Stimulated activated CD8-positive, alpha-beta memory T cell treated with anti-CD3 and anti-CD28 coated beads, Interleukin-15, amount 100 ng/mL, for 48 hours (primary cell): Measurements from ENCODE around the gene DNASE1L2.

Experiments
- DNase-seq, 2 donors: peaks; one replicate each; pipeline ENCODE4 v3.0.0-alpha.2; 2020; ENCODE audit warnings: low read depth in 2 of 2

Gene DNASE1L2

DNA sequence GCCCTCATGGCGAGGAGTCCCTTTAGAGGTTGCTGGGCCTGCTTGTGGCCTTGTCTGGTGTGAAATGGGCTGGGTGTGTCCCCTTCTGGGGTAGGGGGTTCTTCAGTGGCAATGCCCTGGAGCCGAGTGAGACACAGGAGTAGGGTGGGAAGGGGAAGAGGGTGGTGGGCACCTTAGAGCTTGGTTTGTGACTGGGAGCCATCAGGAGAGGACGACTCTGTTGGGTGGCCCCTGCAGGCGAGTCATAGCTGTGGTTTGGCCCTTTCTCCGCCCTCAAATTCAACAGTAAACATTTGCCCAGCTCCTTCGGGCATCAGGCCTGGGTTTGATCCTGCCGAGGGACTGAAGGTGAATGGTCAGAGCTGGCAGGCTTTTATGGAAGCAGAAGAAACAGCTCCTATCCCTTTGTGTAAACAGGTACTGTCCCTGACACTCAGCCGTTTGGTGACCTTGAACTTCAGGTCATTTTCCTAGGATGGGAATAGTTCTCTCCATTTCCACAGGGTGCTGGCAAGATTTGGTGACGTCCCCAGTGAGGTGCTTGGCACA, 9.9 kb upstream of the DNASE1L2 start:
- no peak for DNase-seq

DNA sequence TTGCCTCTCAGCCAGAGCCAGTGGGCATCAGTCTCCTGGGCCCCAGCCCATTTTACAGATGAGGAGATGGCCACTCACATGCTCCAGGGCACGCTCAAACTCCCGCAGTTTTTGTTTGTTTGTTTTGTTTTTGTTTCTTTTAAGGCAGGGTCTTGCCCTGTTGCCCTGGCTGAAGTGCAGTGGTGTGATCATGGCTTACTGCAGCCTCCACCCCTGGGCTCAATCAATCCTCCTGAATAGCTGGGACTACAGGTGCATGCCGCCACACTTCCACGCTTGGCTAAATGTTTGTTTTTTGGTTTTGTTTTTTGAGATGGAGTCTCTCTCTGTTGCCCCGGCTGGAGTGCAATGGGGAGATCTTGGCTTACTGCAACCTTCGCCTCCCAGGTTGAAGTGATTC, 9.3 kb upstream of the DNASE1L2 start:
- no peak for DNase-seq

DNA sequence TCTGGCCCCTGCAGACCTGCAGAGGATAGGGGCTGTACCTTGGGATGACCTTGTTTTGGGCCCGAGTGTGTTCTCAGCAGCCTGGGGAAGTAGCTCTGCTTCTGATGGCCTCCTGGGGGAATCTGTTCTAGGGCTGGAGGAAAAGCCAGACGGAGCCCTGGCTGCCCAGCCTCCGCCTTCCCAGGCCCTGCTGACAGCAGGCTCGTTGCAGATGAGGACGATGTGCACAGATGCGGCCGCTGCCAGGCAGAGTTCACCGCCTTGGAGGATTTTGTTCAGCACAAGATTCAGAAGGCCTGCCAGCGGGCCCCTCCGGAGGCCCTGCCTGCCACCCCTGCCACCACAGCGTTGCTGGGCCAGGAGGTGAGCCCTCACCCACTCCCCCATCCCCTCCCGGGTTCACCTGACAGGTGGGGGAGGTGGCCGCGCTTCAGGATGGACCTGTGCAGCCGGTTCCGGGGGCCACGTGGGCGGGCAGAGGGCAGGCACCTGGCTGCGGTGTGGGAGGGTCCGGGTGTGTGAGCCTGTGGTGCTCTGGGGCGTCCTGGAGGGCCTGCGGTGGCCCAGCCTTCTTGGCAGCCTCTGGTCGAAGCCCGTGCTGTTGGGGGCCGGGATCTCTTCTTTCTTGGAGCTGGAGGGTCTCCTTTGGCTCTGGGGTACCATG, 8.0 kb upstream of the DNASE1L2 start:
- no peak for DNase-seq

DNA sequence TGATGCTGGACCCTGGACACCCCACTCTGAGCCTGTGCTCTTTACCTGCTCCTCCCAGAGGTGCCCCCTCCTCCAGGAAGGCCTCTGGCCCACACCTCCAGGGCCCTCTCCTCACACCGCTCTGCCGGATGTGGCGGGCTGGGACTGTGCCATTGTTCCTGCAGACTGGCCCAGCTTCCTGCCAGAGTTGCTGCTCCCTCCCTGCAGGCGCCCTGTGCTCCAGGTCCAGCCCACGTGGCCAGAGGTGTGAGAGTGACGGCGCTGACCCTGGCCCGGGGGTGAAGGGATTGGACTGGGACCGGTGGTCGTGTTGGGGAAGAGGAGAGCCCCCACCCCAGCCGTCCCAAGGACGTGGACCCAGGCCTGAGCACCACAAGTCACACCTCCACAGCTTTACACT, 7.2 kb upstream of the DNASE1L2 start:
- DNase-seq, result no peak

DNA sequence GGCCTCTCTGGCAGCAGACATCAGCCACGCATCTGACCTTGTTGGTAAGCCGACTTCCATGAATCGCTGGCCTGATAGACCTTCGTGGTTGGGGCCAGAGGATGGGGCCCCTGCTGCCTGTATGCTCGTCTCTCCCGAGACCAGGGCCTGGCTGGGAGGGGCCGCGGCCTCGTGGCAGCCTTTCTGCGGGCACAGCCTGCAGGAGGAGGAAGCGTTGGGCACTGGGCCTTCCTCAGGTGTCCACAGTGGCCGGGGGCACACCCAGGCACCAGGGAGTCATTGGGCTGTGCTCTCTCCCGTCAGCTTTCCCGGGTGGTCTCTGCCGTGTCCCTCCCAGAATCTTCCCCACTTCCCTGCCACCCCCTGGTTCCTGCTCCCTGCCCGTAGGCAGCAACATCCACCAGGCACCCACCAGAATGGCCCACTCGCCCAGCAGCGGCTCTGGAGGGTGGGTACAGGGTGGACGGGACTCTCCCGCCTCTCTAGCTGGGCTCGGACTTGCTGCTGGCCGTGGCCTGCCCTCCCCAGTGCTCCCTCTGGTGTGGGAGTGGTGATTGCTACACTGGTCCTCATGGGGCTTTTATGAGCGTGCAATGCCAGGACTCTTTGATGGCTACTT, 6.5 kb upstream of the DNASE1L2 start:
- no peak for DNase-seq

DNA sequence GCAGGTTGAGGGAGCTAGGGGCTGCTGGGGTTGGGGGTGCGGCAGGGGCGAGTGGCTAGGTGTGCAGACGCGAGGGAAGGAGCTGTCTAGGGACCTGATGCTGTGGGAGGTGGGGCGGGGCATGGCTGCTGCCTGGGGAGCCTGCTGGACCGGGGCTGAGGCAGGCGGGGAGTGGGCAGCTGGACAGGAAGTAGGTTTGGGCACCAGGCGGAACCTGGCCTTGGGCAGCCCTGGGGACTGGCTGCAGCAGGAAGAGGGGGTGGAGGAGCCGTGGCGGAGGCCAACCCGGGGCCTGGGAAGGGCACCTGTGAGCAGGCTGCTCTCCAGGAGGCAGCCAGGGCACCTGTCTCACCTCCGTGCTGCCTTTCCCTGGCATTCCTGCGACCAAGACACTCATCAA, 5.9 kb upstream of the DNASE1L2 start:
- no peak for DNase-seq

DNA sequence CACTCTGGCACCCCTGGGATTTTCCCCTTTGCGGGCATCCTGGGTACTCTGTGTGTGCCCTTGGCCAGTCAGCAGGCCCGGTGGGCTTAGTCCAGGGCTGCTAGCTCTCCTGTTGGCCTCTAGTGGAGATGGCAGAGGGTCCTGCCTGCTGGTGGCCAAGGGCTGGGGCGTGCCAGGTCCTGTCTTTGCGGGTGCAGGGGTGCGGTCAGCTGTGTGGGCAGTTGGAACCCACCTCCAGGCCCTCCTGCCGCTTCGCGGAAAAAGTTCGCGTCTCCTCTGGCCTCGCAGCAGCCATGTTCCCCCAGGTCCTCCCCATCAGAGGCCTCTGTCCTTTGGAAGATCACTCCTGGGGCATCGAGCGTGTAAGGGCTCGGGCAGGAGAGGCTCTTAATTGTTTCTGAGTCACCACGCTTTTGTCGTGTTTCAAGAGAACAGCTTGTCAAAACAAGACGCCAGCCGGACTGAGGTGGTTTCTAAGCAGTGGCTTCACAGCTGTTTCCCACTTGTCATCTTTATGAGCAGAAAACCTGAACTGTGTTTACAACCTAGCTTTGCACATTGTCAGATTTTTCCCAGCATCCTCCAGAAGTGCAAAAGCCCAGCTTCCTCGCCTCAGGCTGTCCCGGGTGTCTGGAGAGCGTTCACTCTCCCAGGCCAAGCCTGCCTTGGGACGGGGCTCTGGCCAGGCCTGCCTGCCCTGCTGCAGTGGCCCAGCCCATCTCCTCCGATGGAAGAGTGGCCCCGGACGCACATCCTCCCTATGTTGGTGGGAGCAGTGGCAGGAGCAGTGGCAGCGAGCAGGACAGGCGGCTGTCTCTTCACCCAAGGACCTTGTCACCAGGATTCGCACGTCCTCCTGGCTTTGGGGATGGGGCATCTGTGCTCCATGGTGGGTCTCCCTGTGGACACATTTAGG, 5.0 kb upstream of the DNASE1L2 start:
- no peak for DNase-seq

DNA sequence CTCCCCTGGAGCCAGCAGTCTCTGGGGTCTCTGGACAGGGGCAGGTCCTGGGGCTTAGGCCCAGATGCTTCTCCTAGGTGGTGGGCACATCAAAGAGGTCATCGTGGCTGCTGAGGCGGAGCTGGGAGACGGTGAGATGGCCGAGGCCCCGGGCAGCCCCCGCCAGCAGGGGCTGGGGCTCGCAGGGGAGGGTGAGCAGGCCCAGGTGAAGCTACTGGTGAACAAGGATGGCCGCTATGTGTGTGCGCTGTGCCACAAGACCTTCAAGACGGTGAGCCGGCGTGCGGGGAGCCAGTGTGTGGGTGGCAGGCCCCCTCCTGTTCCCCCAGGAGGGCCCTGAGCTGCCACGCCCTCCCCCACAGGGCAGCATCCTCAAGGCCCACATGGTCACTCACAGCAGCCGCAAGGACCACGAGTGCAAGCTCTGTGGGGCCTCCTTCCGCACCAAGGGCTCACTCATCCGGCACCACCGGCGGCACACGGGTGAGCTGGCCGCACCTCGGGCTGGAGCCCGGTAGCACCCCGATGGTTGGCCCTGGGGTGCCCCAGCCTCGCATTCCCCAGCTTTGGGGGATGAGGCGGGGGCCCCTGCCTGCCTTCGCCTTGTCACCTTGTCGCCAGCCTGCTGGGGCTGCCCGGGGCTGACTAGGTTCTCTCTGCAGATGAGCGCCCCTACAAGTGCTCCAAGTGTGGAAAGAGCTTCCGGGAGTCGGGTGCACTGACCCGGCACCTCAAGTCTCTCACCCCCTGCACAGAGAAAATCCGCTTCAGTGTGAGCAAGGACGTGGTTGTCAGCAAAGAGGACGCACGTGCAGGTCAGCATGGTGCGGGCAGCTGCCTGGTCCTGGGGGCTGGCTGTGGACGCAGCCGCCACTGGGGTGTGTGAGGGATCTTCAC, 3.9 kb upstream of the DNASE1L2 start:
- no peak for DNase-seq

DNA sequence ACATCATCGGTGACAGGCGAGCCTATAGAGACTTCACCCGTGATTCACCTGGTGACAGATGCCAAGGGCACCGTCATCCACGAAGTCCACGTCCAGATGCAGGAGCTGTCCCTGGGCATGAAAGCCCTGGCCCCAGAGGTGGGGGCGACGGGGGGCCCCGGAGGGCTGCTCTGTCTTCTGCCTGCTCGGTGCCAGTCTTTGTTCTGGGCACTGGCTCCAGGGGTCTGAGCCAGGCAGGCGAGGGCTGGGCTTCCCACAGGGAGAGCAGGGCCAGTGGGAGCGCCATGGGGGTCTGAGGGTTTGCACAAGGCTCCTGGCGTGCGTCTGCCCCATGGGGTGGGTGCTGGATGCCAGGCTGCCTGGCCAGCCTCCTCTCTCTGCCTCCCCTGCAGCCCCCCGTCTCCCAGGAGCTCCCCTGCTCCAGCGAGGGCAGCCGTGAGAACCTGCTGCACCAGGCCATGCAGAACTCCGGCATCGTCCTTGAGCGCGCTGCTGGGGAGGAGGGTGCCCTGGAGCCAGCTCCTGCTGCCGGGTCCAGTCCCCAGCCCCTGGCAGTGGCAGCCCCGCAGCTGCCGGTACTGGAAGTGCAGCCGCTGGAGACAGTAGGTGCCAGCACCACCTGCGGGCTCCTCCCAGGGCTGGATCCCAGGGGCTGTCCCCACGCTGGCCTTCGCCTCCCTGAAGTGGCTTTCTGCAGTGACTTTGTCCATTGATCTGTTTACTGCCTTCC, 3.0 kb upstream of the DNASE1L2 start:
- no peak for DNase-seq

DNA sequence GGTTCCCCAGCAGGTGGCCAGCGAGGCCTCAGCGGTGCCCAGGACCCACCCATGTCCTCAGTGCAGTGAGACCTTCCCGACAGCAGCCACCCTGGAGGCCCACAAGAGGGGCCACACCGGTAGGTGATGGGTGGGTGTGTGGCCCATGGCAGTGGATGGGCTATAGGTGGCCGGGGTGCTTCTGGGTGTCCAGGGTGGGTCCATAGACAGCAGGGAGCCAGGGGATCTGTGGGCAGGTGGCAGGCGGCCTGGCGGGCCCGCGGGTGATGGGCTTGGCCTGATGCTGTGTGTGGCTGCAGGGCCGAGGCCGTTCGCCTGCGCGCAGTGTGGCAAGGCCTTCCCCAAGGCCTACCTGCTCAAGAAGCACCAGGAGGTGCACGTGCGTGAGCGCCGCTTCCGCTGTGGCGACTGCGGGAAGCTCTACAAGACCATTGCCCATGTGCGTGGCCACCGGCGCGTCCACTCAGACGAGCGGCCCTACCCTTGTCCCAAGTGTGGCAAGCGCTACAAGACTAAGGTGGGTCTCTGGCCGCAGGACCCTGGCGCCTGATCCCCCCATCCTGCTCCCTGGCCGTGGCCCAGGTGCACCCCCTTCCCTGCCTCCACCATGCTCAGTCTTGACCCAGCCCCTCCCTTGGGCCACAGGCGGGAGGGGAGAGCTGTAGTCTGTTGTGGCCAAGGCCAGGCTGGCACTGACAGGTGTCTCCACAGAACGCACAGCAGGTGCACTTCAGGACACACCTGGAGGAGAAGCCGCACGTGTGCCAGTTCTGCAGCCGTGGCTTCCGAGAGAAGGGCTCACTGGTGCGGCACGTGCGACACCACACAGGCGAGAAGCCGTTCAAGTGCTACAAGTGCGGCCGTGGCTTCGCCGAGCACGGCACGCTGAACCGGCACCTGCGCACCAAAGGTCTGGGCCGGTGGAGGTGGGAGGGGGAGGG, 2.1 kb upstream of the DNASE1L2 start:
- DNase-seq, result no peak

DNA sequence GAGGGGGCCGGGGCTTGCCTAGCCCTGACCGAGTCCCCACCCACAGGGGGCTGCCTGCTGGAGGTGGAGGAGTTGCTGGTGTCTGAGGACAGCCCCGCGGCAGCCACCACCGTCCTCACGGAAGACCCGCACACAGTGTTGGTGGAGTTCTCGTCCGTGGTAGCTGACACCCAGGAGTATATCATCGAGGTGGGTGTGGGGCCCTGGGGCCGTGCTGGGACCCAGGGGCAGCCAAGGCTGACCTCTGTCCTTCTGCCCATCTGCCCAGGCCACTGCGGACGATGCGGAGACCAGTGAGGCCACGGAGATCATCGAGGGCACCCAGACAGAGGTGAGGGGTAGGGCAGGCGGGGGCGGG, 1.5 kb upstream of the DNASE1L2 start:
- no peak for DNase-seq

DNA sequence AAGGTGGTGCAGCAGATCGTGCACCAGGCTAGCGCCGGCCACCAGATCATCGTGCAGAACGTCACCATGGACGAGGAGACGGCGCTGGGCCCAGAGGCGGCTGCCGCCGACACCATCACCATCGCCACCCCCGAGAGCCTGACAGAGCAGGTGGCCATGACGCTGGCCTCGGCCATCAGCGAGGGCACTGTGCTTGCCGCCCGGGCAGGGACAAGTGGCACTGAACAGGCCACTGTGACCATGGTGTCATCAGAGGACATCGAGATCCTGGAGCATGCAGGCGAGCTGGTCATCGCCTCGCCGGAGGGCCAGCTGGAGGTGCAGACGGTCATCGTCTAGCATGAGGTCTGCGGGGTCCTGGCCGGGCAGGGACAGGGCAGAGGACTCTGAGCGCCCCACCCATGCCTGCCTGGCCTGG, 1.0 kb upstream of the DNASE1L2 start:
- DNase-seq, result no peak

DNA sequence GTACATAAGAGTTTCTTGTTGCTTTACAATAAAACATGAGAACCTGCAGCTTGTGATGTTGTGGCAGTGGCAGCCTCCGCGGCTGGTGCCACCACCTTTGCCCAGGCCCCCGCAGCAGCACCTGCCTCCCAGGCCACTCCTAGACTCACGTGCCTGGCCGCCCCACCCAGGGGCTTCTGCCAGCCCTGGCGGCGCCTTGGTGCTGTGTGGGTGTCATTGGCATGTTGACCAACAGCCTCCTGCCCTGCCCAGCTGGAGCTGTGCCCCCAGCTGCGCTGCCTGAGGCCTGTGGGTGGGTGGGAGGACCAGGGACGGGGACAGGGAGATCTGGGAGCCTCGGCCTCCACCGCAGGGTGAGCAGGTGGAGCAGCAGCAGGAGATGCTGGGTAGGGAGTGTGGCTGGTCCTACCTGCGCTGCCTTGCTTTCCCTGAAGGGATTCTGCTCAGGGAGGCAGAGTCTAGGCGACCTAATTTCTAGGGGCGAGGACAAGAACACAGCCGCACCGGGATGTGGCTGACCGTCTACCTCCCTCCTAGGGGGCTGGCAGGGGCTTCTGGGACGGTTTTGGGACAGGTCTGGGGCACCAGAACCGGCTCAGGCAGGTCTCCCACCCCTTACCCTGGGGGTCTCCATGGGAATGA, 428 bp upstream of the DNASE1L2 start:
- DNase-seq, result no peak

DNA sequence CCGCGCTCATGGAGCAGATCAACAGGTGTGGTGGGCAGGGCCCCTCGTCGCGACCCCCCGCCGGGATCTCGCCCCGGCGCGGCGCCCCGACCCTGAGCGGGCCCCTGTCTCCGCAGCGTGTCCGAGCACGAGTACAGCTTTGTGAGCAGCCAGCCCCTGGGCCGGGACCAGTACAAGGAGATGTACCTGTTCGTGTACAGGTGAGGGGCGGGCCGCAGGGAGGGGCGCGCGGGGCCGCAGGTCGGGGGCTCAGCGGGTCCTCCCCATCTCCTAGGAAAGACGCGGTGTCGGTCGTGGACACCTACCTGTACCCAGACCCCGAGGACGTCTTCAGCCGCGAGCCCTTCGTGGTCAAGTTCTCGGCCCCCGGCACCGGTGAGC, 848 bp downstream of the DNASE1L2 start:
- DNase-seq, result no peak

DNA sequence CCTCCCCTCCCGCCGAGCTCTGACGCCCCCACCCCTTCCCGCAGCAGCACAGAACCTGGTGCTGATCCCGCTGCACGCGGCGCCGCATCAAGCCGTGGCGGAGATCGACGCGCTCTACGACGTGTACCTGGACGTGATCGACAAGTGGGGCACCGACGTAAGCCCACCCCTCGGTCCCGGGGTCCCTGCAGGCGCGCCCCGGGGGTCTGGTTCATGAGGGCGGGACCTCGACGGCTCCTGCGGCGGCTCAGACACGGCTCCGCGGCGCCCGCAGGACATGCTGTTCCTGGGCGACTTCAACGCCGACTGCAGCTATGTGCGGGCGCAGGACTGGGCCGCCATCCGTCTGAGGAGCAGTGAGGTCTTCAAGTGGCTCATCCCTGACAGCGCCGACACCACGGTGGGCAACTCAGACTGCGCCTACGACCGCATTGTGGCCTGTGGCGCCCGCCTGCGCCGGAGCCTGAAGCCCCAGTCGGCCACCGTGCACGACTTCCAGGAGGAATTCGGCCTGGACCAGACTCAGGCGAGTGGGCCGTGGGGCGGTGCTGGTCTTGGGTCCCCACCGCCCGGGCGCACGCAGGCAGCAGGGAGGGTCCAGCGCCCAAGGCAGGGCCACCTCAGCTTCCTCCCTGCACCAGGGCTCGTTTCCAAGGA, 1.4 kb downstream of the DNASE1L2 start:
- no peak for DNase-seq

DNA sequence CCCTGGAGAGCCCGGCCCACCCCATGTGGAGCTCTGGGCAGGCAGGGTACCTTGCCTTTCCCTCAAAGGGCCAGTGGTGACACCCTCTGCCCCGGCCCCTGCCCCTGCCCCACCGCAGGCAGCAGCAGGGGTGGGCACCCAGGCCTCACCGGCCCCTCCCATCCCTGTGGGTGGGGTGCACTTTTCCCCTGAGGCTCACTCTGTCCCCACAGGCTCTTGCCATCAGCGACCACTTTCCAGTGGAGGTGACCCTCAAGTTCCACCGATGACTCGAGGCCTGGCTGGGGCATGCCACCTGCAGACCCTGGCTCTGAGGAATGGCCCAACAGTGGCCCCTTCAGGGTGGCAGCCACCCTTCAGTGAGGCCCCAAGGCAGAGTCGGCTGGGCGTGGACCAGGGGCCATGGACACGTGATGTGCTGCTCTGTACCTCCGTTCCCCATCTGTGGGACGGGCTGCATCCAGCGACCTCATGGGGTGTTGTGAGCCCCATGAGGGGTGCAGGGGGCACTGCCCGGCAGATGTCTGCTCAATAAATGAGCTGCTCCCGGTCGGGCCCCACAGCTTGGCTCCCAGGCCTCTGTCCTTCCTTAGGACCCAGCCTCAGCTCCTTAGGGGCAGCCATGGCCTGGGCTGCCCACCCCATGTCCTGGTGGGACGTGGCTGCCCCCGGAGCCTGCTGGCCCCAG, 2.0 kb downstream of the DNASE1L2 start:
- DNase-seq, result no peak

DNA sequence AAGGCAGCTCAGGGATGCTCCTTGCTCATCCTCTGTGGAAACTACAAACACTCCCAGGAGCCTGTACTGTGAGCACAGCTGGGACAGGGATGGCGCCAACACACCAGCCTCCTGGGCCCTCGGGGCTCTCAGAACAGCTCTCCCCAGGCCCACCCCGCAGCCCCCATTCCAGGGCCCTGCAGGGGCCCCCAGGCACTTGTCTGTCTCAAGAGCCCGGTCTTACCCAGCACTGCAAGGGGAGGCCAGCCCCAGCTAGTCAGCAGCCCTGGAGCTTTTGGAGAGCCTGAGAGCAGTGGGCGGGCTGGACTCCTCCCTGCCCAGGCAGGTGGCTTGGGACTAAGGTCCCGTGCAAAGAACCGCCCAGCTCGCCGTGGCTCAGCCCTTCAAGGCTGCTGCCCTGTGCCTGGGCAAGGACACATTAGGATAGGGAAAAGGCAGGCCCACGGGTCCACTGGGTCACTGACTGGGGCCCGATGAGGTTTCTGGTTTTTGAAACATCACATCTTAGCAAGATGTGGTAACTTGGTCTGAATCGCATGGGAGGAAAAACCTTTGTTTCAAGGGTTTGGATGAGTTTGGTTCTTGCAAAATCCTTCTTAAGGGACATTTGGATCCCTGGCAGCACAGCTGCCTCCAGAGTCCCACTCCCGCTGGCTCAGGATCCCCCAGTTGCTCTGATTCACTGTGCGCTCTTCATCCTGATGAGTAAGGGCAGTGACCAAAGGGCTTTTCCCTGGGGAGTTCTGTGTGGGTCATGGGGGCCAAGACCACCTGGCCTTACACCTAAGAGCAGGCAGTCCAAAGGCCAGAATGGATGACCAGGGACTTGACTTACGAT, 2.8 kb downstream of the DNASE1L2 start:
- no peak for DNase-seq
